ENCODE data around the gene MCCC1.

The MCCC1 gene

DNA sequence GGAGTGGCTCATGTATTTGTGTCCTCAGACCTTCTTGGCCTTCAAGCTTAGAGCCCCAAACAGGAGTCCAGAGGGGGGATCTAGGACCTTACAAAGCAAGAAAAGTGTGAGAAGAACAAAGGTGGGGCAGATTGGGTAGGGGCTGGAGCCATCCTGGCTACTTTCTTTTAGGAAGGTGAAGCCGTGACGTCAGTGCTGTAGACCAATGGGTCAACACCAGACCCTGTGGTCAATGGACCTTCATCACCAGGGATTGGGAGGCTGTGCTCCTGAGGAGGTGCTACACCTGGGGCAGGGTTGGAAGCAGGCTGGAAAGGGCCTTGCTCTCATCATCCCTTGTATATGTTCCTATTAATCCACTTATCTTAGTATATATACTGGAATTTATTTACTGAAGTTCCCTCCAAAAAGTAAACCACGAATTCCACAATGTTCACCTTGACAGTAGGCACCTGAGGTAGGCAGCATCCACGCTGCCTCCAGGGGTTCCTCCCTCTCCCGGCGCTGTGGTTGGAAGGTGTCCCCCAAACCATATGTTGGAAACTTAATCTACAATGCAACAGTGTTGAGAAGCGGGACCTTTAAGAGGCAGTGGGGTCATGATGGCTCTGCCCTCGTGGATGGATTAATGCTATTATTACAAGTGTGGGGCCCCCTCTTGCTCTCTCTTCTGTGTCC, 21.4 kb upstream of the MCCC1 start (continued):
- TF ChIP-seq, protein P1, sequence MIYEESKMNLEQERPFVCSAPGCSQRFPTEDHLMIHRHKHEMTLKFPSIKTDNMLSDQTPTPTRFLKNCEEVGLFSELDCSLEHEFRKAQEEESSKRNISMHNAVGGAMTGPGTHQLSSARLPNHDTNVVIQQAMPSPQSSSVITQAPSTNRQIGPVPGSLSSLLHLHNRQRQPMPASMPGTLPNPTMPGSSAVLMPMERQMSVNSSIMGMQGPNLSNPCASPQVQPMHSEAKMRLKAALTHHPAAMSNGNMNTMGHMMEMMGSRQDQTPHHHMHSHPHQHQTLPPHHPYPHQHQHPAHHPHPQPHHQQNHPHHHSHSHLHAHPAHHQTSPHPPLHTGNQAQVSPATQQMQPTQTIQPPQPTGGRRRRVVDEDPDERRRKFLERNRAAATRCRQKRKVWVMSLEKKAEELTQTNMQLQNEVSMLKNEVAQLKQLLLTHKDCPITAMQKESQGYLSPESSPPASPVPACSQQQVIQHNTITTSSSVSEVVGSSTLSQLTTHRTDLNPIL (CRISPR knock-in tag; IDR thresholded peaks at IDR 0.05; ENCODE audit: low read depth): no peak
- TF ChIP-seq TCF4 (CRISPR knock-in tag; IDR thresholded peaks at IDR 0.05; ENCODE audit: borderline replicate concordance) (no peak), BACH2 (CRISPR knock-in tag; IDR thresholded peaks at IDR 0.05; ENCODE audit: borderline replicate concordance) (no peak), ISL1 (CRISPR knock-in tag; IDR thresholded peaks at IDR 0.05) (no peak), ZNF8 (CRISPR knock-in tag; IDR thresholded peaks at IDR 0.05) (no peak), POU6F1 (CRISPR knock-in tag; IDR thresholded peaks at IDR 0.05; ENCODE audit: borderline replicate concordance, low read depth) (no peak), ZFP30 (CRISPR knock-in tag; IDR thresholded peaks at IDR 0.05) (no peak)

DNA sequence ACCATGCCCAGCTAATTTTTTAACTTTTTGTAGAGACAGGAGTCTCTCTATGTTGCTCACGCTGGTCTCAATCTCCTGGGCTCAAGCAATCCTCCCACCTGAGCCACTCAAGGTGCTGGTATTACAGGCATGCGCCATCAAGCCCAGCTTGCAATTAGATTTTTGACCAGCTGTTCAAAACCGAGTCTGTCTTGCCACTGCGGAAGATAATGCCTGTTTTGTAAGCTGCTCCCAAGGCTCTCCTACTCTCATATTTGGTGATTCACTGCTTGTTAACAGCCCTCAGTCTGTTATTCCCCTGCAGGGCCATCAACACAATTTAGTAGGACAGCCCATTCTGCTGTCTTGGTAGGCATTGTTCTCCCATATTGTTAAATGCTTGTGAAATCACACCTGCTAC, 17.8 kb upstream of the MCCC1 start:
- TF ChIP-seq ZNF565 (CRISPR knock-in tag; conservative IDR thresholded peaks at IDR 0.05; ENCODE audit: low read depth): no peak
- TF ChIP-seq ZC3H10 (CRISPR knock-in tag; IDR thresholded peaks at IDR 0.05): no peak
- TF ChIP-seq, protein P2, sequence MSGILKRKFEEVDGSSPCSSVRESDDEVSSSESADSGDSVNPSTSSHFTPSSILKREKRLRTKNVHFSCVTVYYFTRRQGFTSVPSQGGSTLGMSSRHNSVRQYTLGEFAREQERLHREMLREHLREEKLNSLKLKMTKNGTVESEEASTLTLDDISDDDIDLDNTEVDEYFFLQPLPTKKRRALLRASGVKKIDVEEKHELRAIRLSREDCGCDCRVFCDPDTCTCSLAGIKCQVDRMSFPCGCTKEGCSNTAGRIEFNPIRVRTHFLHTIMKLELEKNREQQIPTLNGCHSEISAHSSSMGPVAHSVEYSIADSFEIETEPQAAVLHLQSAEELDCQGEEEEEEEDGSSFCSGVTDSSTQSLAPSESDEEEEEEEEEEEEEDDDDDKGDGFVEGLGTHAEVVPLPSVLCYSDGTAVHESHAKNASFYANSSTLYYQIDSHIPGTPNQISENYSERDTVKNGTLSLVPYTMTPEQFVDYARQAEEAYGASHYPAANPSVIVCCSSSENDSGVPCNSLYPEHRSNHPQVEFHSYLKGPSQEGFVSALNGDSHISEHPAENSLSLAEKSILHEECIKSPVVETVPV (CRISPR knock-in tag; IDR thresholded peaks at IDR 0.05): no peak
- TF ChIP-seq ZFP3 (CRISPR knock-in tag; IDR thresholded peaks at IDR 0.05): no peak
- TF ChIP-seq ZFP30 (CRISPR knock-in tag; IDR thresholded peaks at IDR 0.05): no peak
- no peak for TF ChIP-seq TCF4 (CRISPR knock-in tag; IDR thresholded peaks at IDR 0.05; ENCODE audit: borderline replicate concordance)
- no peak for TF ChIP-seq RARB (CRISPR knock-in tag; IDR thresholded peaks at IDR 0.05)
- TF ChIP-seq TOX (CRISPR knock-in tag; IDR thresholded peaks at IDR 0.05; ENCODE audit: borderline replicate concordance): no peak
- TF ChIP-seq ESRRG (CRISPR knock-in tag; IDR thresholded peaks at IDR 0.05): no peak
- TF ChIP-seq OSR1 (CRISPR knock-in tag; IDR thresholded peaks at IDR 0.05): no peak
- no peak for TF ChIP-seq CSDC2 (CRISPR knock-in tag; IDR thresholded peaks at IDR 0.05)
- TF ChIP-seq, protein P3, sequence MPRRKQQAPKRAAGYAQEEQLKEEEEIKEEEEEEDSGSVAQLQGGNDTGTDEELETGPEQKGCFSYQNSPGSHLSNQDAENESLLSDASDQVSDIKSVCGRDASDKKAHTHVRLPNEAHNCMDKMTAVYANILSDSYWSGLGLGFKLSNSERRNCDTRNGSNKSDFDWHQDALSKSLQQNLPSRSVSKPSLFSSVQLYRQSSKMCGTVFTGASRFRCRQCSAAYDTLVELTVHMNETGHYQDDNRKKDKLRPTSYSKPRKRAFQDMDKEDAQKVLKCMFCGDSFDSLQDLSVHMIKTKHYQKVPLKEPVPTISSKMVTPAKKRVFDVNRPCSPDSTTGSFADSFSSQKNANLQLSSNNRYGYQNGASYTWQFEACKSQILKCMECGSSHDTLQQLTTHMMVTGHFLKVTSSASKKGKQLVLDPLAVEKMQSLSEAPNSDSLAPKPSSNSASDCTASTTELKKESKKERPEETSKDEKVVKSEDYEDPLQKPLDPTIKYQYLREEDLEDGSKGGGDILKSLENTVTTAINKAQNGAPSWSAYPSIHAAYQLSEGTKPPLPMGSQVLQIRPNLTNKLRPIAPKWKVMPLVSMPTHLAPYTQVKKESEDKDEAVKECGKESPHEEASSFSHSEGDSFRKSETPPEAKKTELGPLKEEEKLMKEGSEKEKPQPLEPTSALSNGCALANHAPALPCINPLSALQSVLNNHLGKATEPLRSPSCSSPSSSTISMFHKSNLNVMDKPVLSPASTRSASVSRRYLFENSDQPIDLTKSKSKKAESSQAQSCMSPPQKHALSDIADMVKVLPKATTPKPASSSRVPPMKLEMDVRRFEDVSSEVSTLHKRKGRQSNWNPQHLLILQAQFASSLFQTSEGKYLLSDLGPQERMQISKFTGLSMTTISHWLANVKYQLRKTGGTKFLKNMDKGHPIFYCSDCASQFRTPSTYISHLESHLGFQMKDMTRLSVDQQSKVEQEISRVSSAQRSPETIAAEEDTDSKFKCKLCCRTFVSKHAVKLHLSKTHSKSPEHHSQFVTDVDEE (CRISPR knock-in tag; IDR thresholded peaks at IDR 0.05): no peak
- TF ChIP-seq, protein P4, sequence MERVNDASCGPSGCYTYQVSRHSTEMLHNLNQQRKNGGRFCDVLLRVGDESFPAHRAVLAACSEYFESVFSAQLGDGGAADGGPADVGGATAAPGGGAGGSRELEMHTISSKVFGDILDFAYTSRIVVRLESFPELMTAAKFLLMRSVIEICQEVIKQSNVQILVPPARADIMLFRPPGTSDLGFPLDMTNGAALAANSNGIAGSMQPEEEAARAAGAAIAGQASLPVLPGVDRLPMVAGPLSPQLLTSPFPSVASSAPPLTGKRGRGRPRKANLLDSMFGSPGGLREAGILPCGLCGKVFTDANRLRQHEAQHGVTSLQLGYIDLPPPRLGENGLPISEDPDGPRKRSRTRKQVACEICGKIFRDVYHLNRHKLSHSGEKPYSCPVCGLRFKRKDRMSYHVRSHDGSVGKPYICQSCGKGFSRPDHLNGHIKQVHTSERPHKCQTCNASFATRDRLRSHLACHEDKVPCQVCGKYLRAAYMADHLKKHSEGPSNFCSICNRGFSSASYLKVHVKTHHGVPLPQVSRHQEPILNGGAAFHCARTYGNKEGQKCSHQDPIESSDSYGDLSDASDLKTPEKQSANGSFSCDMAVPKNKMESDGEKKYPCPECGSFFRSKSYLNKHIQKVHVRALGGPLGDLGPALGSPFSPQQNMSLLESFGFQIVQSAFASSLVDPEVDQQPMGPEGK (CRISPR knock-in tag; IDR thresholded peaks at IDR 0.05; ENCODE audit: borderline replicate concordance): no peak
- no peak for TF ChIP-seq GLIS3 (CRISPR knock-in tag; IDR thresholded peaks at IDR 0.05)
- no peak for TF ChIP-seq ISL1 (CRISPR knock-in tag; IDR thresholded peaks at IDR 0.05)
- no peak for TF ChIP-seq ZNF70 (CRISPR knock-in tag; IDR thresholded peaks at IDR 0.05)
- ATAC-seq: no peak

GRCh38 chr3:183116025-183116614, 16.8 kb upstream of the MCCC1 start:
- peak; percentile 72 for ATAC-seq
- TF ChIP-seq ARNTL (CRISPR knock-in tag; IDR thresholded peaks at IDR 0.05; ENCODE audit: borderline replicate concordance, low read depth): no peak
- TF ChIP-seq, protein P1 (CRISPR knock-in tag; IDR thresholded peaks at IDR 0.05; ENCODE audit: low read depth): no peak
- TF ChIP-seq ZFP3 (CRISPR knock-in tag; IDR thresholded peaks at IDR 0.05): no peak
- no peak for TF ChIP-seq CSDC2 (CRISPR knock-in tag; IDR thresholded peaks at IDR 0.05)
- TF ChIP-seq SNAI2 (CRISPR knock-in tag; IDR thresholded peaks at IDR 0.05): no peak
- TF ChIP-seq ESRRG (CRISPR knock-in tag; IDR thresholded peaks at IDR 0.05): no peak
- TF ChIP-seq, protein P3 (CRISPR knock-in tag; IDR thresholded peaks at IDR 0.05): no peak
- TF ChIP-seq ZNF70 (CRISPR knock-in tag; IDR thresholded peaks at IDR 0.05): no peak

Data from SK-N-SH treated with all-trans-retinoic acid at 6 μM for 48 hours (cell line).